SK-N-MC (cell line): ENCODE results near the gene THUMPD1.
"Not testable (repeated sequence)": the region's sequence is repeated elsewhere in the genome, so short reads cannot be mapped to it uniquely, and the experiment has no call there.

ENCODE experiments used
- EZH2 ChIP-seq: fragments of 200-600 bp; sonication (generic); IDR thresholded peaks from one replicate; pipeline ENCODE4 v1.6.1; 2017; ENCODE audit warnings: antibody characterized with exemption
- POLR2AphosphoS5 ChIP-seq: IDR thresholded peaks from 2 replicates; pipeline ENCODE4 v1.6.1; 2012; ENCODE audit warnings: mild to moderate bottlenecking, low read depth, low read length, borderline replicate concordance

DNA sequence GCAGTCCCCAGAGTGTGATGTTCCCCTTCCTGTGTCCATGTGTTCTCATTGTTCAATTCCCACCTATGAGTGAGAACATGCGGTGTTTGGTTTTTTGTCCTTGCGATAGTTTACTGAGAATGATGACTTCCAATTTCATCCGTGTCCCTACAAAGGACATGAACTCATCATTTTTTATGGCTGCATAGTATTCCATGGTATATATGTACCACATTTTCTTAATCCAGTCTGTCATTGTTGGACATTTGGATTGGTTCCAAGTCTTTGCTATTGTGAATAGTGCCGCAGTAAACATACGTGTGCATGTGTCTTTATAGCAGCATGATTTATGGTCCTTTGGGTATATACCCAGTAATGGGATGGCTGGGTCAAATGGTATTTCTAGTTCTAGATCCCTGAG, 14.2 kb upstream of the THUMPD1 start:
- not testable (repeated sequence) for TF ChIP-seq POLR2AphosphoS5, EZH2
